Measurements from ENCODE around the gene DDX55.
A peak's percentile ranks its signal among the peaks of the same experiment; 100 is the strongest.
"Not testable (repeated sequence)": the region's sequence is repeated elsewhere in the genome, so short reads cannot be mapped to it uniquely, and the experiment has no call there.

The DDX55 gene

DNA sequence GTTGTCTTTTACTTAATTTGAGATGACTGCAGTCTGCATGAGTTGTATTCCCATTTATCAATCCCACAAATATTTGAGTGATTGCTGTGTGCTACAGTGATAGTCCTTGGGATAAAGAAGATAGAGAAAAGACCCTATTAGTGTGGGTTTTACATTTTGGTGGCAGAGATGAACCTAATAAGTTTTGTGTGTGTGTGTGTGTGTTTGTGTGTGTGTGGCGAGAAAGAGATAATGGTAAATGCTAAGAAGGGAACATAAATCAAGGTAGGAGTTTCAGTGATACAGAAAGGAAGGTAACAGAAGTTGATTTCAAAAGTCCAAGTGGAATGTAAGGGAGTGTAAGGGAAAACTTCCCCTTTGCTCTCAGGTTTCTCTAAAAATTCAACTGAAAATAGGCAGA, 2.6 kb upstream of the DDX55 start:
- ATAC-seq (ENCODE audit: low read depth) (no peak), DNase-seq (ENCODE audit: low spot score) (no peak)
- H3K9me3 ChIP-seq (ENCODE audit: severe bottlenecking): no peaks in the 10 kb centered on the region
- no peak overlapping the region for H3K4me3 ChIP-seq (ENCODE audit: severe bottlenecking)
- peaks cover 52% of the 10 kb centered on the region for H3K36me3 ChIP-seq (ENCODE audit: low read depth)
- TF ChIP-seq, protein P1, sequence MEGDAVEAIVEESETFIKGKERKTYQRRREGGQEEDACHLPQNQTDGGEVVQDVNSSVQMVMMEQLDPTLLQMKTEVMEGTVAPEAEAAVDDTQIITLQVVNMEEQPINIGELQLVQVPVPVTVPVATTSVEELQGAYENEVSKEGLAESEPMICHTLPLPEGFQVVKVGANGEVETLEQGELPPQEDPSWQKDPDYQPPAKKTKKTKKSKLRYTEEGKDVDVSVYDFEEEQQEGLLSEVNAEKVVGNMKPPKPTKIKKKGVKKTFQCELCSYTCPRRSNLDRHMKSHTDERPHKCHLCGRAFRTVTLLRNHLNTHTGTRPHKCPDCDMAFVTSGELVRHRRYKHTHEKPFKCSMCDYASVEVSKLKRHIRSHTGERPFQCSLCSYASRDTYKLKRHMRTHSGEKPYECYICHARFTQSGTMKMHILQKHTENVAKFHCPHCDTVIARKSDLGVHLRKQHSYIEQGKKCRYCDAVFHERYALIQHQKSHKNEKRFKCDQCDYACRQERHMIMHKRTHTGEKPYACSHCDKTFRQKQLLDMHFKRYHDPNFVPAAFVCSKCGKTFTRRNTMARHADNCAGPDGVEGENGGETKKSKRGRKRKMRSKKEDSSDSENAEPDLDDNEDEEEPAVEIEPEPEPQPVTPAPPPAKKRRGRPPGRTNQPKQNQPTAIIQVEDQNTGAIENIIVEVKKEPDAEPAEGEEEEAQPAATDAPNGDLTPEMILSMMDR (IDR thresholded peaks at IDR 0.05; ENCODE audit: poor library complexity, severe bottlenecking): no peak
- H3K27ac ChIP-seq (ENCODE audit: poor library complexity, severe bottlenecking): no peak overlapping the region
- H3K4me1 ChIP-seq (ENCODE audit: insufficient read depth, poor library complexity, severe bottlenecking): no peaks in the 10 kb centered on the region
- H3K27me3 ChIP-seq (ENCODE audit: insufficient read depth, poor library complexity, severe bottlenecking): no peaks in the 10 kb centered on the region

DNA sequence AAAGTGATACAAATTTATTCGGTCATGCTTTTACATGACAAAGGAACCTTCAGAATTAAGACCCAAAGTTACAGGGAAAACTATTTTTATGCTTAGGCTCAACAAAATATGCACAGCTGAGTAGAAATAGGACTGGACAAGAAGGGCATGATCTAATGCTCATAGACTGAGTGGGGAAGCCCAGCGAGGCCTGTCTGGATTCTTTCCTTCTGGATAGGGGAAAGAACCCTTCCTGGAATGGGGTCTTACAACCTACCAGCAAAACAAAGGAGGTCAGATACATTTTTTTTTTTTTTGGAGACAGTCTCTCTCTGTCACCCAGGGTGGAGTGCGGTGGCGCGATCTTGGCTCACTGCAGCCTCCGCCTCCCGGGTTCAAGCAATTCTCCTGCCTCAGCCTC, 2.2 kb upstream of the DDX55 start:
- Histone ChIP-seq H3K36me3 (ENCODE audit: low read depth) (peaks cover 52% of the 10 kb centered on the region), H3K27ac (ENCODE audit: poor library complexity, severe bottlenecking) (no peak overlapping the region), H3K27me3 (ENCODE audit: insufficient read depth, poor library complexity, severe bottlenecking) (no peaks in the 10 kb centered on the region), H3K4me1 (ENCODE audit: insufficient read depth, poor library complexity, severe bottlenecking) (no peaks in the 10 kb centered on the region), H3K4me3 (ENCODE audit: severe bottlenecking) (no peak overlapping the region), H3K9me3 (ENCODE audit: severe bottlenecking) (no peaks in the 10 kb centered on the region)
- ATAC-seq (ENCODE audit: low read depth) (no peak), DNase-seq (ENCODE audit: low spot score) (no peak)
- TF ChIP-seq, protein P1 (IDR thresholded peaks at IDR 0.05; ENCODE audit: poor library complexity, severe bottlenecking): no peak

DNA sequence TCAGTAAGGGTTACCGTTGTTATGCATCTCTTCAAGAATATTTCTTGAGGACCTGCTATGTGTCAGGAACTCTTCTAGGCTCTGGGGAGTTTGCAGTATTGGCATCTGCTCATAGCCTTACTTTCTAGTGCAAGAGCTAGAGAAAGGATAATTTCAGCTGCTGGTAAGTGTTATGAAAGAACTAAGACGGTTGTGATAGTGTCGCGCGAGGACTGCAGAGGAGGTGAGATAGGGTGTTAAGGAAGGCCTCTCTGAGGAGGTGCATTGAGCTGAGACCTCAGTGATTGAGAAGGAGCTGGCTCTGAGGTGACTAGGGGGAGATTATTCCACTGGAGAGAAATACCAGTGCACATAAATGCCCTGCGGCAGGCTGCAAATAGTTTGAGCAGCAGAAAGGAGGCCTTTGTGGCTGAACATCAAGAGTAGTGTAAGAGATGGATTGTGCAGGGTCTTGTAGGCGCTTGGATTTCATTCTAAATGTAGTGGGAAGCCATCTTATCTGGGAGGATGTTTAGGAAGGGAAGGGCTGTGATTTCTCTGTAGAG, 824 bp downstream of the DDX55 start:
- TF ChIP-seq, protein P1 (IDR thresholded peaks at IDR 0.05; ENCODE audit: poor library complexity, severe bottlenecking): no peak
- Histone ChIP-seq H3K27ac (ENCODE audit: poor library complexity, severe bottlenecking) (peak overlapping the region; percentile 31), H3K4me1 (ENCODE audit: insufficient read depth, poor library complexity, severe bottlenecking) (no peaks in the 10 kb centered on the region), H3K27me3 (ENCODE audit: insufficient read depth, poor library complexity, severe bottlenecking) (no peaks in the 10 kb centered on the region), H3K9me3 (ENCODE audit: severe bottlenecking) (no peaks in the 10 kb centered on the region), H3K4me3 (ENCODE audit: severe bottlenecking) (peak overlapping the region; percentile 83), H3K36me3 (ENCODE audit: low read depth) (peaks cover 50% of the 10 kb centered on the region)
- ATAC-seq (ENCODE audit: low read depth) (peak; percentile 3; the same call in 1 of the 3 replicates), DNase-seq (ENCODE audit: low spot score) (no peak)

DNA sequence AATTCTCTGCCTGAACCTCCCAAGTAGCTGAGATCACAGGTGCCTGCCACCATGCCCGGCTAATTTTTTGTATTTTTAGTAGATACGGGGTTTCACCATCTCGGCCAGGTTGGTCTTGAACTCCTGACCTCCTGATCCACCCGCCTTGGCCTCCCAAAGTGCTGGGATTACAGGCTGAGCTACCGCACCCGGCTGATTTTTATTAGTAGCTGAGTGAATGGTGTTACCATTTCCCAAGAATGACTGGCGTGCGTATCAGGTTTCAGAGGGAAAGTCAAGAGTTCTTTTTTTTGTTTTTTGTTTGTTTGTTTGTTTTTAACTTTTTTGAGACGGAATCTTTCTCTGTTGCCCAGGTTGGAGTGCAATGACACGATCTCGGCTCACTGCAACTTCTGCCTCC, 1.6 kb downstream of the DDX55 start:
- H3K4me1 ChIP-seq (ENCODE audit: insufficient read depth, poor library complexity, severe bottlenecking); H3K27me3 ChIP-seq (ENCODE audit: insufficient read depth, poor library complexity, severe bottlenecking); H3K9me3 ChIP-seq (ENCODE audit: severe bottlenecking); DNase-seq (ENCODE audit: low spot score); ATAC-seq (ENCODE audit: low read depth); H3K4me3 ChIP-seq (ENCODE audit: severe bottlenecking); H3K27ac ChIP-seq (ENCODE audit: poor library complexity, severe bottlenecking): not testable (repeated sequence)
- peaks cover 50% of the 10 kb centered on the region for H3K36me3 ChIP-seq (ENCODE audit: low read depth)

DNA sequence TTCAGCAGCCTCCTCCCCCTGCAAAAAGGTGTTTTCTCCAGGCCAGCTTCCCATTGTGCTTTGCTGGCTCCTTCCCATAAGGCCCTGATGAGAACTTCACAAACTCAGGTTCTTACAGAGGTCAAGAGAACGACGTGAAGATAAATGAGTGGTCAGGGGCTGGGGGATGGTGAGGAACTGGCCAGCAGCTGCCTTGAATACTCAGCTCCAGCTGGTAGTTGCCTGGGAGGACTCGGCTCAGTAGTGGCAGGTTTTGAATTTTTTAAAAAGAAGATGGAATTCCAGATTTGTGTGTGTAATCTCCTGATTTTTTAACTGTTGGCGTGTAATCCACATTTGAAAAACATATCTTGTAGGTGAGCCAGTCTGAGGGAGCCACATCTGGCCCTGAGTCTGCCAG, 5.9 kb downstream of the DDX55 start:
- no peaks in the 10 kb centered on the region for H3K4me1 ChIP-seq (ENCODE audit: insufficient read depth, poor library complexity, severe bottlenecking)
- no peak overlapping the region for H3K4me3 ChIP-seq (ENCODE audit: severe bottlenecking)
- peaks cover 89% of the 10 kb centered on the region for H3K36me3 ChIP-seq (ENCODE audit: low read depth)
- H3K27me3 ChIP-seq (ENCODE audit: insufficient read depth, poor library complexity, severe bottlenecking): no peaks in the 10 kb centered on the region
- no peaks in the 10 kb centered on the region for H3K9me3 ChIP-seq (ENCODE audit: severe bottlenecking)
- ATAC-seq (ENCODE audit: low read depth): no peak
- TF ChIP-seq, protein P1 (IDR thresholded peaks at IDR 0.05; ENCODE audit: poor library complexity, severe bottlenecking): no peak
- no peak for DNase-seq (ENCODE audit: low spot score)
- no peak overlapping the region for H3K27ac ChIP-seq (ENCODE audit: poor library complexity, severe bottlenecking)

Measured in RWPE2 (cell line).